Left lung (tissue), 10 donors: ENCODE data around the gene SIRT2. TPM values are rescaled to one million over a fixed set of nuclear protein-coding genes. Genes with fewer than 3 reads are reported as not detected.
A peak's percentile ranks its signal among the peaks of the same experiment; 100 is the strongest.

Experiments used
- ATAC-seq: fragments of 200-7000 bp; cut with Tn5 transposase; one replicate; pipeline ENCODE4 v1.9.1; 2020; ENCODE audit warnings: moderate library complexity
- DNase-seq, 4 donors: peaks; one replicate each; pipeline ENCODE4 v3.0.0-alpha.2; 2013 to 2020
- H3K27ac ChIP-seq, 2 donors: fragments of 200-600 bp; sonication (generic) in 1 of 2; one replicate each; pipeline versions ENCODE4 v1.5.0 to v1.8.0; 2020 to 2021
- H3K27me3 ChIP-seq, 2 donors: fragments of 200-600 bp; sonication (generic) in 1 of 2; one replicate each; pipeline versions ENCODE4 v1.5.0 to v1.8.0; 2020 to 2021
- H3K36me3 ChIP-seq, 2 donors: fragments of 200-600 bp; sonication (generic) in 1 of 2; one replicate each; pipeline versions ENCODE4 v1.5.0 to v1.8.0; 2020 to 2021
- H3K4me1 ChIP-seq, 2 donors: fragments of 200-600 bp; one replicate each; pipeline ENCODE4 v1.8.0; 2021
- H3K4me3 ChIP-seq, 2 donors: fragments of 200-600 bp; sonication (generic) in 1 of 2; one replicate each; pipeline versions ENCODE4 v1.5.0 to v1.8.0; 2020 to 2021; ENCODE audit warnings: mild to moderate bottlenecking in 1 of 2
- H3K9me3 ChIP-seq, 2 donors: fragments of 200-600 bp; sonication (generic) in 1 of 2; one replicate each; pipeline versions ENCODE4 v1.5.0 to v1.8.0; 2020 to 2021
- CTCF ChIP-seq, 2 donors: fragments of 200-600 bp; sonication (generic) in 1 of 2; IDR thresholded peaks; one replicate each; pipeline versions ENCODE4 v1.5.0 to v1.8.0; 2021; ENCODE audit warnings: antibody characterized with exemption in 2 of 2
- intact Hi-C, 2 donors: fragments of 100-400 bp; cut with DNase I; formaldehyde crosslinking; loops; one replicate each; pipeline versions ENCODE4 v1.11.2 to v1.14.2; 2022
- polyA plus RNA-seq, 6 donors: library from polyadenylated mRNA; unstranded; fragments of 120-200 nt; gene quantifications; one replicate each; pipeline ENCODE4 v1.2.1, GENCODE V29; 2013; ENCODE audit not compliant: insufficient read length in 6 of 6
- total RNA-seq, 2 donors: library from RNA; stranded (reverse); fragmentation: NEBNext Ultra II Directional; extraction: Animal tissue kit (Norgen Biotek cat#: 25700); gene quantifications; one replicate each; pipeline ENCODE4 v1.2.1, GENCODE V29; 2021
- donor health status: DM: no; HTN: yes; CAD: no.
- donor health status: DM: no; HTN: no; CAD: no.

SIRT2 gene
- total and polyA plus RNA-seq, 8 donors: 49.2 to 56.1 (median 52.6) TPM

- DNase-seq: peak in 1 of 4 donors; percentile 43
Measured at GRCh38 chr19:38880882-38881609, 18.4 kb downstream of the SIRT2 start.

GRCh38 chr19:38880076-38880881 lies 19.1 kb downstream of the SIRT2 start:
- ATAC-seq (no peak), DNase-seq (peak in 1 of 4 donors; percentile 71)
- H3K4me1 ChIP-seq: peaks cover 8 to 25% of the 10 kb centered on the region in 2 donors

More at GRCh38 chr19:38880882-38881609, 18.4 kb downstream of the SIRT2 start:
- ATAC-seq: no peak
- Histone ChIP-seq H3K4me1 (peaks cover 8 to 25% of the 10 kb centered on the region in 2 donors), H3K36me3 (peaks cover 0 to 49% of the 10 kb centered on the region in 2 donors), H3K9me3 (no peaks in the 10 kb centered on the region), H3K4me3 (no peak overlapping the region), H3K27ac (no peak overlapping the region), H3K27me3 (no peaks in the 10 kb centered on the region)
- intact Hi-C loops: no loop called here
- TF ChIP-seq CTCF (IDR thresholded peaks at IDR 0.05): no peak

GRCh38 chr19:38879400-38879751 lies 20.0 kb downstream of the SIRT2 start:
- DNase-seq (peak in 1 of 4 donors; percentile 80), ATAC-seq (no peak)
- Histone ChIP-seq H3K27ac (peak overlapping the region in 1 of 2 donors; percentile 86), H3K36me3 (peaks cover 0 to 49% of the 10 kb centered on the region in 2 donors), H3K9me3 (no peaks in the 10 kb centered on the region), H3K4me3 (no peak overlapping the region), H3K27me3 (no peaks in the 10 kb centered on the region), H3K4me1 (peaks cover 8 to 25% of the 10 kb centered on the region in 2 donors)
- TF ChIP-seq CTCF (IDR thresholded peaks at IDR 0.05): no peak
- intact Hi-C loops: no loop called here

More at GRCh38 chr19:38880076-38880881, 19.1 kb downstream of the SIRT2 start:
- Histone ChIP-seq H3K27me3 (no peaks in the 10 kb centered on the region), H3K27ac (no peak overlapping the region), H3K9me3 (no peaks in the 10 kb centered on the region), H3K4me3 (no peak overlapping the region), H3K36me3 (peaks cover 0 to 49% of the 10 kb centered on the region in 2 donors)
- TF ChIP-seq CTCF (IDR thresholded peaks at IDR 0.05): no peak
- intact Hi-C loops: no loop called here

GRCh38 chr19:38878575-38879399 lies 20.6 kb downstream of the SIRT2 start:
- TF ChIP-seq CTCF (IDR thresholded peaks at IDR 0.05): no peak

More at GRCh38 chr19:38878575-38879399, 20.6 kb downstream of the SIRT2 start:
- intact Hi-C loops: no loop called here
- peaks cover 8 to 25% of the 10 kb centered on the region in 2 donors for H3K4me1 ChIP-seq
- ATAC-seq (no peak), DNase-seq (peak in 1 of 4 donors; percentile 68)
- H3K9me3 ChIP-seq: no peaks in the 10 kb centered on the region
- H3K4me3 ChIP-seq: no peak overlapping the region
- peak overlapping the region; percentile 69 to 86 for H3K27ac ChIP-seq
- H3K36me3 ChIP-seq: peaks cover 0 to 47% of the 10 kb centered on the region in 2 donors
- H3K27me3 ChIP-seq: no peaks in the 10 kb centered on the region
